Fibroblast of lung (primary cell): ENCODE results near the gene ARHGAP1.

Experiments used
- CTCF ChIP-seq, 2 donors: IDR thresholded peaks in 1 of 2; conservative IDR thresholded peaks in 1 of 2; 1 replicate in 1 of 2; 2 replicates in 1 of 2; pipeline ENCODE4 v1.5.1; 2011 to 2012; ENCODE audit warnings: low read length in 2 of 2, control low read depth in 1 of 2, inconsistent platforms in 1 of 2, low read depth in 1 of 2, mild to moderate bottlenecking in 1 of 2
- EZH2 ChIP-seq: IDR thresholded peaks from 2 replicates; pipeline ENCODE4 v1.5.1; 2012; ENCODE audit warnings: low read length, control low read depth, mild to moderate bottlenecking; ENCODE audit errors: missing control alignments

DNA sequence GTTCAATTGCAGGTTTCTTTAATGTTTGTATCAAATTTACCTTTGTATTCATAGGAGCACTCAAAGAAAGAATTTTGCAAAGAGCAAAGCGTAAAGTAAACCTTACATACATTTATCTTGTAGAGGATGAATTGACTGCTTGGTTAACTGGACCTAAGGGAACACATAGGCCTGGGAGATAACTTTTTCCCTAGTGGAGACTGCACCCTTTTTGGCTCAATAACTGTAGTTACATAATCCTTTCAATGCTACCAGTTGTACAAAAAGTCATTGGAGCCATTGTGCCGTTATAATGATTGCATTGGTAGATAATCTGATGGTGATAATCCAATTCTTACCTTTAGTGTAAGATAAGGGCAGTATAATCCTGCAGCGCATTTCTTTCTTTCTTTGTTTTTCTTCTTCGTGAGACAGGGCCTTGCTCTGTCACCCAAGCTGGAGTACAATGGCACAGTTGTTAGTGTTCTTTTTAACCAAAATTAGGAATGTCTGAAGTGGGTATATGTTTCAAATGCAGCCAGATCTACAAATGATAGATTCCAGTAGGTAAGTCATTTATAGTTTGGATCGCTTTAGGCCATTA is 64.8 kb downstream of the ARHGAP1 start:
- TF ChIP-seq CTCF (conservative IDR thresholded peaks at IDR 0.05 in 1 of 2, IDR thresholded peaks at IDR 0.05 in 1 of 2; ENCODE audit: low read depth in 1 of 2, low read length in 2 of 2) (no peak), EZH2 (no peak)
